Measurements from ENCODE around the gene CYB561. TPM values are rescaled to one million over a fixed set of nuclear protein-coding genes. Genes with fewer than 3 reads are reported as not detected.

CYB561 gene
- total RNA-seq, 1 experiment from 2014 or later, result 42.8 TPM

GRCh38 chr17:63414222-63414621 is 31.9 kb downstream of the CYB561 start:
- H3K9me3 ChIP-seq, result no peaks in the 10 kb centered on the region
- H3K4me3 ChIP-seq, result no peak overlapping the region
- peaks cover 8% of the 10 kb centered on the region for H3K36me3 ChIP-seq
- DNase-seq, result no peak
- no peaks in the 10 kb centered on the region for H3K27me3 ChIP-seq

- H3K27me3 ChIP-seq, result no peaks in the 10 kb centered on the region
- DNase-seq, result no peak
- H3K36me3 ChIP-seq, result 0 out of 2 replicates have a peak, but pooled peaks cover 5% of the 10 kb centered on the region
- no peaks in the 10 kb centered on the region for H3K9me3 ChIP-seq
- no peak overlapping the region for H3K4me3 ChIP-seq
Measured at GRCh38 chr17:63413128-63413527, 33.0 kb downstream of the CYB561 start.

GRCh38 chr17:63412234-63412633 is 33.9 kb downstream of the CYB561 start:
- DNase-seq, result no peak
- Histone ChIP-seq H3K36me3 (peaks cover 6% of the 10 kb centered on the region; the same call in 1 of the 2 replicates), H3K9me3 (no peaks in the 10 kb centered on the region), H3K4me3 (no peak overlapping the region), H3K27me3 (no peaks in the 10 kb centered on the region)

GRCh38 chr17:63407741-63408330 is 38.3 kb downstream of the CYB561 start:
- no peak for DNase-seq
- no peaks in the 10 kb centered on the region for H3K9me3 ChIP-seq
- no peak overlapping the region for H3K4me3 ChIP-seq
- H3K27me3 ChIP-seq, result no peaks in the 10 kb centered on the region
- peaks cover 13% of the 10 kb centered on the region; the same call in 1 of the 2 replicates for H3K36me3 ChIP-seq

GRCh38 chr17:63406689-63407330 is 39.3 kb downstream of the CYB561 start:
- peaks cover 13% of the 10 kb centered on the region; the same call in 1 of the 2 replicates for H3K36me3 ChIP-seq

GRCh38 chr17:63405741-63406261 is 40.3 kb downstream of the CYB561 start:
- Histone ChIP-seq H3K36me3 (peaks cover 13% of the 10 kb centered on the region; the same call in 1 of the 2 replicates), H3K27me3 (no peaks in the 10 kb centered on the region), H3K4me3 (no peak overlapping the region), H3K9me3 (no peaks in the 10 kb centered on the region)
- DNase-seq, result no peak

More at GRCh38 chr17:63406689-63407330, 39.3 kb downstream of the CYB561 start:
- Histone ChIP-seq H3K9me3 (no peaks in the 10 kb centered on the region), H3K27me3 (no peaks in the 10 kb centered on the region), H3K4me3 (no peak overlapping the region)
- peak; percentile 61 for DNase-seq

- Histone ChIP-seq H3K9me3 (no peaks in the 10 kb centered on the region), H3K4me3 (no peak overlapping the region), H3K27me3 (no peaks in the 10 kb centered on the region), H3K36me3 (peaks cover 13% of the 10 kb centered on the region; the same call in 1 of the 2 replicates)
- no peak for DNase-seq
Measured at GRCh38 chr17:63405020-63405419, 41.1 kb downstream of the CYB561 start.

- no peak overlapping the region for H3K4me3 ChIP-seq
- peaks cover 13% of the 10 kb centered on the region; the same call in 1 of the 2 replicates for H3K36me3 ChIP-seq
- DNase-seq, result no peak
- H3K27me3 ChIP-seq, result no peaks in the 10 kb centered on the region
- H3K9me3 ChIP-seq, result no peaks in the 10 kb centered on the region
Measured at GRCh38 chr17:63402431-63403212, 43.5 kb downstream of the CYB561 start.

GRCh38 chr17:63399856-63400255 is 46.2 kb downstream of the CYB561 start:
- Histone ChIP-seq H3K9me3 (no peaks in the 10 kb centered on the region), H3K4me3 (no peak overlapping the region), H3K27me3 (no peaks in the 10 kb centered on the region), H3K36me3 (peaks cover 7% of the 10 kb centered on the region)
- peak; percentile 72 for DNase-seq

- peak; percentile 20 for DNase-seq
- H3K4me3 ChIP-seq, result no peak overlapping the region
Measured at GRCh38 chr17:63399316-63399715, 46.8 kb downstream of the CYB561 start.

GRCh38 chr17:63398680-63399079 is 47.4 kb downstream of the CYB561 start:
- Histone ChIP-seq H3K9me3 (no peaks in the 10 kb centered on the region), H3K4me3 (no peak overlapping the region), H3K36me3 (peaks cover 7% of the 10 kb centered on the region), H3K27me3 (no peaks in the 10 kb centered on the region)
- no peak for DNase-seq

More at GRCh38 chr17:63399316-63399715, 46.8 kb downstream of the CYB561 start:
- Histone ChIP-seq H3K27me3 (no peaks in the 10 kb centered on the region), H3K36me3 (peaks cover 7% of the 10 kb centered on the region), H3K9me3 (no peaks in the 10 kb centered on the region)

- H3K27me3 ChIP-seq, result no peaks in the 10 kb centered on the region
- no peak overlapping the region for H3K4me3 ChIP-seq
- H3K36me3 ChIP-seq, result peaks cover 9% of the 10 kb centered on the region
- DNase-seq, result peak; percentile 68
- H3K9me3 ChIP-seq, result no peaks in the 10 kb centered on the region
Measured at GRCh38 chr17:63395075-63395805, 50.9 kb downstream of the CYB561 start.

GRCh38 chr17:63390090-63390489 is 56.0 kb downstream of the CYB561 start:
- Histone ChIP-seq H3K36me3 (peaks cover 2% of the 10 kb centered on the region; the same call in 1 of the 2 replicates), H3K9me3 (no peaks in the 10 kb centered on the region)

GRCh38 chr17:63387656-63388340 is 58.3 kb downstream of the CYB561 start:
- no peaks in the 10 kb centered on the region for H3K27me3 ChIP-seq
- H3K36me3 ChIP-seq, result 0 out of 2 replicates have a peak, but pooled peaks cover 2% of the 10 kb centered on the region
- no peak overlapping the region for H3K4me3 ChIP-seq
- DNase-seq, result no peak
- H3K9me3 ChIP-seq, result no peaks in the 10 kb centered on the region

More at GRCh38 chr17:63390090-63390489, 56.0 kb downstream of the CYB561 start:
- no peak for DNase-seq
- no peaks in the 10 kb centered on the region for H3K27me3 ChIP-seq
- H3K4me3 ChIP-seq, result no peak overlapping the region

- Histone ChIP-seq H3K36me3 (peaks cover 8% of the 10 kb centered on the region), H3K4me3 (no peak overlapping the region), H3K27me3 (no peaks in the 10 kb centered on the region), H3K9me3 (no peaks in the 10 kb centered on the region)
- DNase-seq, result no peak
Measured at GRCh38 chr17:63382826-63383225, 63.3 kb downstream of the CYB561 start.
